ENCODE data around the gene DMXL2.

The DMXL2 gene

GRCh38 chr15:51414256-51414860 is 208.2 kb downstream of the DMXL2 start:
- no peak overlapping the region for H3K27ac ChIP-seq

GRCh38 chr15:51405693-51406523 is 216.7 kb downstream of the DMXL2 start:
- no peak overlapping the region for H3K27ac ChIP-seq
- TF ChIP-seq, protein P1, sequence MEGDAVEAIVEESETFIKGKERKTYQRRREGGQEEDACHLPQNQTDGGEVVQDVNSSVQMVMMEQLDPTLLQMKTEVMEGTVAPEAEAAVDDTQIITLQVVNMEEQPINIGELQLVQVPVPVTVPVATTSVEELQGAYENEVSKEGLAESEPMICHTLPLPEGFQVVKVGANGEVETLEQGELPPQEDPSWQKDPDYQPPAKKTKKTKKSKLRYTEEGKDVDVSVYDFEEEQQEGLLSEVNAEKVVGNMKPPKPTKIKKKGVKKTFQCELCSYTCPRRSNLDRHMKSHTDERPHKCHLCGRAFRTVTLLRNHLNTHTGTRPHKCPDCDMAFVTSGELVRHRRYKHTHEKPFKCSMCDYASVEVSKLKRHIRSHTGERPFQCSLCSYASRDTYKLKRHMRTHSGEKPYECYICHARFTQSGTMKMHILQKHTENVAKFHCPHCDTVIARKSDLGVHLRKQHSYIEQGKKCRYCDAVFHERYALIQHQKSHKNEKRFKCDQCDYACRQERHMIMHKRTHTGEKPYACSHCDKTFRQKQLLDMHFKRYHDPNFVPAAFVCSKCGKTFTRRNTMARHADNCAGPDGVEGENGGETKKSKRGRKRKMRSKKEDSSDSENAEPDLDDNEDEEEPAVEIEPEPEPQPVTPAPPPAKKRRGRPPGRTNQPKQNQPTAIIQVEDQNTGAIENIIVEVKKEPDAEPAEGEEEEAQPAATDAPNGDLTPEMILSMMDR (conservative IDR thresholded peaks at IDR 0.05) = no peak

More at GRCh38 chr15:51414256-51414860, 208.2 kb downstream of the DMXL2 start:
- TF ChIP-seq, protein P1 (conservative IDR thresholded peaks at IDR 0.05) = no peak

DNA sequence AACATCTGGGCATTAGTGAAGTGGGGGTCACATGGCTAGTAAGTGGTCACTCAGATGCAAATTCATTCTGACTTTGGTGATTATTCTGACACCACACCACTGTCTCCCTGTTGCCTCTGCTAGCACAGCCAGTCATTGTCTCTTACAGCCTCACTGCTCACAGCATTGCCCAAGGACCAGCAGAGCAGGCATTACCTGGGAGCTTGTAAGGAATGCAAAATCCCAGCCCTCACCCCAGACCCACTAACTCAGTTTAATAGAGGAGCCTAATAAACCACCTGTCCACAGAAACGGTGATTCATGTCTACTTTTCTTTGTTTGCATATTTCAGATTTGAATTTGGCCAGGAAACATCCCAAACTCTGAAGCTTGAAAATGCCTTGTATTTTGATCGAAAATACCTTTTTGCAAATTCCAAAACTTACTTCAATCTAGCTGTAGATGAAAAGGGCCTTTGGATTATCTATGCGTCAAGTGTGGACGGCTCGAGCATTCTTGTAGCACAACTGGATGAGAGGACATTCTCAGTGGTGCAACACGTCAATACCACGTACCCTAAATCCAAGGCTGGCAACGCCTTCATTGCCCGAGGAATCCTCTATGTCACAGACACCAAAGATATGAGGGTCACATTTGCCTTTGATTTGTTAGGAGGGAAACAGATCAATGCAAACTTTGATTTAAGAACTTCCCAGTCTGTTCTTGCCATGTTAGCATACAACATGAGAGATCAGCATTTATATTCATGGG is 218.4 kb downstream of the DMXL2 start:
- TF ChIP-seq, protein P1 (conservative IDR thresholded peaks at IDR 0.05) = no peak
- no peak overlapping the region for H3K27ac ChIP-seq

DNA sequence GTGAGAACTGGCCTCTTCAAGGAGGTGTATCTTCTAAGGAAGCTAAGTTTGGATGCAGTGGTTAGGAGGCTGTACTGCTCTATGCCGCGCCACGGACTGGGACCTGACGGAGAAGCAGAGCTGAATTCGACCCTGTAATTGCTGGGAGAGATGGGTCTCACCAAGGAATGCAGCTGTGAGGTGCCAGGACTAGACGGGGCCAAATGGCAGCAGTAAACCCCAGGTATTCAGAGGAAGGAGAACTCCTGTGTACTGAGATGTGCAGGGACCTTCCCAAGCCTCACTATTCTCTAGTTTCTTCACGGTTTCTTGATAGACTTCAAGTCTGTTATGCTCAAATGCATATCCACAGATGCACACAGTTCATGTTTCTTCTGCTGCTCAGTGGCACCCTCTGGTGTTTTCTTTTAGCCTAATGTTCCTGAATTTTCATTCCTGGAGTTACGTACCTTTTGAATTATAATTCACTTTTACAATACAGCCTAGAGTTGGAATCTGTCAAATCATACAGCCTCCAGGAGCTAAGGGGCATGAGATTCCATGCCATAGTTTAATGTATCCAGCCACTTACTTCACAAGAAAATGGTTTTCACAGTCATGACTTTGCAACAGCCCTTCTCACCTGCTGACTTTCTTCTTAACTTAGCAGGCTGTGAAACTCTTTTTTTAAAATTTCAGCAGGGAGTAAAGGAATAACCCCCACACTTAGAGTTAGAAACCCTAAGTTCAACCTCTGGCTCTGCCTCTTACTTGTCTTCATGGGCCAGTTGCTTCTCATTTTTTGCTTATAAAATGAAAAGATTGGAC is 219.3 kb downstream of the DMXL2 start:
- TF ChIP-seq, protein P1 (conservative IDR thresholded peaks at IDR 0.05) = peak; percentile 82
- no peak overlapping the region for H3K27ac ChIP-seq

GRCh38 chr15:51401872-51402517 is 220.6 kb downstream of the DMXL2 start:
- TF ChIP-seq, protein P1 (conservative IDR thresholded peaks at IDR 0.05) = peak; percentile 77
- no peak overlapping the region for H3K27ac ChIP-seq

DNA sequence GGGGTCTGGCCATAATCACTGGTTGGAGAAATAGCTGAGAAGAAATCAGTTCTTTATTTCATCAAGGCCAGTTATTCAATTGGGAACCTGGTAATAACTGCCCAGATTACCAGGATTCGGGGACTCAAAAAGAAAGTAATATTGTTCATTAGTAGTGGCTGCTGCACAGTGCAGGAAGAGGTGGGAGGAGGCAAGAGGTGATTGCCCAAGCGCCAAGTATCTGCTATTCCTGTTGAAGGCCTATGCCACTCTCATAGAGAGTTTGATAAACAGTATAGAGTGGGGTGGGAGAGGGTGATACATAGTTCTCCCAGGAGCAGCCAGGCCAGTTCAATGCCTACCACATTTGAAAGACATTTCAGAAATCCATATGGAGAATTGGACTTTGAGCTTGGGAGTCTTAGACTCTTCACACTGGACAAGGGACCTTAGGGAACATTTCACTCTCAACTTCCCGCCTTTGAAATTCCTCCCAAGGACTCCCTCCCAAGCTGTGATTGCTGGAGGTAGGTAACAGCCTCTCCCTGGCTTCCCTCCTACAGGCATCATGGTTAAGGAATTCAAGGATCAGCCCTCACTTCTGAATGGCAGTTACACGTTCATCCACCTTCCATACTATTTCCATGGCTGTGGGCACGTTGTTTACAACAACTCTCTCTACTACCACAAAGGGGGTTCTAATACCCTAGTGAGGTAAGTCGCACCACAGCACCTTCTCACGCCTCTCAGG is 221.4 kb downstream of the DMXL2 start:
- TF ChIP-seq, protein P1 (conservative IDR thresholded peaks at IDR 0.05) = no peak
- no peak overlapping the region for H3K27ac ChIP-seq

Data from VCaP (cell line).